Measurements from ENCODE around the gene UTP4. TPM values are rescaled to one million over a fixed set of nuclear protein-coding genes. Genes with fewer than 3 reads are reported as not detected.

Gene UTP4
- total and polyA plus RNA-seq, 2 of the 8 experiments (the other 6 are each of a cell fraction or from before 2014, with no cell fraction given) = 101 to 118 TPM

DNA sequence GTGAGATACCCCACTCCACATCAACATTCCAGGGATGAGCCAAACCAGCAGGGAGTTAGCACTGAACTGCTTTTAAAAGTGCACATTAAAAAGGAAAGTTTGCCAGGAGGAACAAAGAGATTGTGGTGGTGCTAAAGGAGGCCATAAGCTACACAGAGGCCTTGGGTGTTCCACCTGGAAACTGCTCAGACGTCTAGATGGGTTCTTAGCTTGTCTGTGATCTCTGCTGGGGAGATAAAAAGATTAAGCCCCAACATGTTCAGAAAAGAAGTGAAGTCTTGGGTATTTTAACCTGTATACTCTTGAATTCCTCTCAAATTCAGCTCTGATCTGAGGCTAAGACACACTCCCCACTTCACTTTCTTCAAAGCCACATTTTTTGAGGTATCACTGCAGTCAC is 16.6 kb upstream of the UTP4 start:
- Histone ChIP-seq H3K36me3 (ENCODE audit: control insufficient read depth in 2 of 4, insufficient read depth in 4 of 4, low read length in 3 of 4) (peaks cover 40 to 83% (median 67%) of the 10 kb centered on the region in 4 experiments), H4K20me1 (replicated peaks in 1 of 2; ENCODE audit: control insufficient read depth in 1 of 2, insufficient read depth in 2 of 2, low read length in 2 of 2) (peaks cover 11 to 15% of the 10 kb centered on the region in 2 experiments), H3K4me1 (replicated peaks in 1 of 4; ENCODE audit: control insufficient read depth in 3 of 4, insufficient read depth in 4 of 4, low read length in 3 of 4) (no peaks in the 10 kb centered on the region), H3K4ac (replicated peaks; ENCODE audit: insufficient read length, low read depth, low read length) (no peak overlapping the region), H3K79me1 (ENCODE audit: low read depth, low read length) (peaks cover 14% of the 10 kb centered on the region; the same call in 1 of the 2 replicates), H2BK5ac (ENCODE audit: low read depth, low read length) (no peak overlapping the region), H4K8ac (ENCODE audit: extremely low read depth, insufficient read depth, low read length) (no peak overlapping the region), H2BK20ac (ENCODE audit: low read length) (no peak overlapping the region), H3K9me3 (ENCODE audit: insufficient read depth in 2 of 2, low read depth in 1 of 2, low read length in 1 of 2) (no peaks in the 10 kb centered on the region), H3K18ac (ENCODE audit: extremely low read depth, low read length) (no peak overlapping the region), H3K23me2 (ENCODE audit: low read depth, low read length) (no peaks in the 10 kb centered on the region), H3K27ac (ENCODE audit: low read depth, low read length) (no peak overlapping the region), H3K4me2 (ENCODE audit: insufficient read depth in 1 of 2, low read depth in 2 of 2, low read length in 2 of 2) (no peak overlapping the region), H3K14ac (ENCODE audit: insufficient read length) (no peak overlapping the region), H2AK5ac (ENCODE audit: low read depth, low read length) (no peak overlapping the region), H2BK15ac (ENCODE audit: low read length) (no peak overlapping the region), H3K56ac (replicated peaks; ENCODE audit: insufficient read length, low read depth, low read length) (no peak overlapping the region), H3K23ac (ENCODE audit: insufficient read length) (no peak overlapping the region), H4K5ac (ENCODE audit: insufficient read length, low read depth, low read length) (no peak overlapping the region), H3K27me3 (replicated peaks in 1 of 4; ENCODE audit: control insufficient read depth in 3 of 4, extremely low read depth in 1 of 4, insufficient read depth in 3 of 4, low read length in 3 of 4) (no peaks in the 10 kb centered on the region), H3K9ac (replicated peaks in 1 of 4; ENCODE audit: extremely low read depth in 1 of 4, low read depth in 3 of 4, low read length in 3 of 4) (no peak overlapping the region), H2AFZ (ENCODE audit: low read length) (no peak overlapping the region), H3K79me2 (ENCODE audit: control insufficient read depth in 1 of 2, insufficient read depth in 2 of 2, low read length in 2 of 2) (peaks cover 0 to 17% of the 10 kb centered on the region in 2 experiments; a peak in 1 of 4 replicates), H2BK120ac (replicated peaks; ENCODE audit: low read depth, low read length) (no peak overlapping the region), H2BK12ac (ENCODE audit: low read depth, low read length) (no peak overlapping the region), H4K91ac (replicated peaks; ENCODE audit: insufficient read length, low read length) (no peak overlapping the region), H3K4me3 (ENCODE audit: extremely low read depth in 1 of 4, insufficient read depth in 2 of 4, low read depth in 3 of 4, low read length in 4 of 4) (no peak overlapping the region)
- WGBS, 2 experiments (ENCODE audit: extremely low coverage in 1 of 2, insufficient coverage in 1 of 2, insufficient read length in 1 of 2, insufficient replicate concordance in 2 of 2, low coverage in 1 of 2, low lambda C conversion rate in 2 of 2, missing lambda C conversion rate in 1 of 2) = 73% methylated on average over 1 of the region's 1 CpG; no CpG with 5 or more reads in 1 of the 2 experiments
- no peak for FAIRE-seq
- ChIA-PET POLR2A (ENCODE audit: partially characterized antibody) (interaction anchor here (0.6 to 2.0 kb wide), 5 partner anchors 14 to 83 kb away, joined by 3 to 7 read pairs (median 3); no protein-coding TSS in a partner anchor), CTCF (ENCODE audit: partially characterized antibody) (interaction anchor here (0.6 to 12.3 kb wide), 8 partner anchors 4 to 245 kb away, joined by 3 to 174 read pairs (median 4); partner anchors contain the start of gene HAS3)
- DNase-seq (ENCODE audit: low read depth in 1 of 2, low spot score in 2 of 2) = no peak

All from H1 (cell line).